Loucy (cell line): Measurements from ENCODE around the gene MLLT10.
"Not testable (repeated sequence)": the region's sequence is repeated elsewhere in the genome, so short reads cannot be mapped to it uniquely, and the experiment has no call there.

Source experiments
- H2AFZ ChIP-seq: fragments of 200-600 bp; sonication (generic); 2 replicates; pipeline ENCODE4 v1.6.0; 2016; ENCODE audit warnings: antibody characterized with exemption, mild to moderate bottlenecking, low read length, moderate library complexity
- H3F3A ChIP-seq: fragments of 200-600 bp; 2 replicates; pipeline ENCODE4 v1.6.0; 2016; ENCODE audit warnings: antibody characterized with exemption, low read depth, mild to moderate bottlenecking
- H3K27me3 ChIP-seq: fragments of 200-600 bp; sonication (generic); 2 replicates; pipeline ENCODE4 v1.6.1; 2014; ENCODE audit warnings: low read length, mild to moderate bottlenecking; ENCODE audit not compliant: insufficient read depth, poor library complexity, severe bottlenecking
- H3K36me3 ChIP-seq: fragments of 200-600 bp; sonication (generic); 2 replicates; pipeline ENCODE4 v1.6.1; 2016; ENCODE audit warnings: low read length; ENCODE audit not compliant: insufficient read depth
- H3K4me1 ChIP-seq: fragments of 200-600 bp; sonication (generic); 2 replicates; pipeline ENCODE4 v1.5.1; 2014; ENCODE audit warnings: low read length, mild to moderate bottlenecking; ENCODE audit not compliant: insufficient read depth, poor library complexity, severe bottlenecking
- H3K4me2 ChIP-seq: fragments of 200-600 bp; sonication (generic); 2 replicates; pipeline ENCODE4 v1.6.0; 2014; ENCODE audit warnings: antibody characterized with exemption, low read length, low read depth, mild to moderate bottlenecking; ENCODE audit not compliant: poor library complexity, severe bottlenecking
- H3K4me3 ChIP-seq: fragments of 200-600 bp; sonication (generic); 2 replicates; pipeline ENCODE4 v1.5.1; 2014; ENCODE audit warnings: low read length, mild to moderate bottlenecking, mixed read lengths; ENCODE audit not compliant: poor library complexity, severe bottlenecking
- H3K79me2 ChIP-seq: fragments of 200-600 bp; sonication (generic); 2 replicates; pipeline ENCODE4 v1.6.1; 2014; ENCODE audit warnings: low read length; ENCODE audit not compliant: insufficient read depth
- H3K9ac ChIP-seq: fragments of 200-600 bp; sonication (generic); 2 replicates; pipeline ENCODE4 v1.6.0; 2014; ENCODE audit warnings: mild to moderate bottlenecking, low read depth, low read length, moderate library complexity; ENCODE audit not compliant: poor library complexity, severe bottlenecking
- H3K9me2 ChIP-seq: fragments of 200-600 bp; sonication (generic); replicated peaks from 2 replicates; pipeline ENCODE4 v1.6.1; 2016; ENCODE audit warnings: low read depth, low read length, mixed read lengths
- H3K9me3 ChIP-seq: fragments of 200-600 bp; sonication (generic); 2 replicates; pipeline ENCODE4 v1.6.1; 2014; ENCODE audit warnings: mild to moderate bottlenecking, antibody characterized with exemption, low read length, low read depth; ENCODE audit not compliant: insufficient read depth
- H4K20me1 ChIP-seq: fragments of 200-600 bp; sonication (generic); 2 replicates; pipeline ENCODE4 v1.6.0; 2014; ENCODE audit warnings: antibody characterized with exemption, low read length, mild to moderate bottlenecking; ENCODE audit not compliant: insufficient read depth, poor library complexity, severe bottlenecking
- EZH2phosphoT487 ChIP-seq: fragments of 200-600 bp; IDR thresholded peaks from 2 replicates; pipeline ENCODE4 v1.6.1; 2018; ENCODE audit warnings: antibody characterized with exemption, mild to moderate bottlenecking, moderate library complexity, borderline replicate concordance
- TF ChIP-seq, protein P1 (sequence below): fragments of 200-600 bp; sonication (generic); conservative IDR thresholded peaks from 2 replicates; pipeline ENCODE4 v1.5.1; 2014; ENCODE audit warnings: mild to moderate bottlenecking, antibody characterized with exemption, low read length

MLLT10 gene

DNA sequence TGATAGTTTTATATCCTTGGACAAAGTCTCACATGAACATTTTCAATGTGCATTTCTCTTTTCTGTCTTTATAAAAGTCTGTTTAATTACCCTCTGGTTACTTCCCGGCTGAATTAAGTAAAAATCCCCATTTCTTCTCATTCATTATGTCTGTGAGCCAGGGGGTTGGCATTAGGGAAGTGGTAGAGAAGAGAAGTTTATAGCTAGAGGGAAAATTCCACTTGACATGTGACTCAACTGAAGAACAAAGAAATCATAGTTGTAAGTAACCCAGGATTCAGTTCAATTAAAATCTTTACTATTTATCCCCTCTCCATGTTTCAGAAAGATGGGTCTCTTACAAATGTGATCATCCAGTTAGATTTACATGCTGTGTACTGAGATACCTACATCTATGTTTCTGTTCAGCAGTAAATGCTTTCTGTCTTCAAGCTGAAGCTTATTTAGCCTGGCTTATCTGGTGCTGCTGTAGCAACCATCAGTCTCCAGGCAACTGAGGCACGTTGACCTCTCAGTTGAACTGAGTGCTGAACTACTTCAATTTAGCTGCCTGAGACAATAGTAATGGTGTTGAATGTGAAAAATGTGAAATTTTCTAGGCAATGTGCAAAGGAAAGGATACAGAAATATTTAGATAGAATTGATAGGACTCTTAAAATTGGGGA is 181.6 kb downstream of the MLLT10 start:
- H3K9ac ChIP-seq = no peak overlapping the region
- no peak overlapping the region for H2AFZ ChIP-seq
- H3K9me2 ChIP-seq = no peaks in the 10 kb centered on the region
- H3K9me3 ChIP-seq = no peaks in the 10 kb centered on the region
- no peaks in the 10 kb centered on the region for H3K4me1 ChIP-seq
- H3K4me2 ChIP-seq = no peak overlapping the region
- H3F3A ChIP-seq = no peaks in the 10 kb centered on the region
- H4K20me1 ChIP-seq = peaks cover 5% of the 10 kb centered on the region
- peaks cover 68% of the 10 kb centered on the region; the same call in 1 of the 2 replicates for H3K36me3 ChIP-seq
- peaks cover 16% of the 10 kb centered on the region; the same call in 1 of the 2 replicates for H3K79me2 ChIP-seq
- H3K27me3 ChIP-seq = no peaks in the 10 kb centered on the region
- TF ChIP-seq, protein P1, sequence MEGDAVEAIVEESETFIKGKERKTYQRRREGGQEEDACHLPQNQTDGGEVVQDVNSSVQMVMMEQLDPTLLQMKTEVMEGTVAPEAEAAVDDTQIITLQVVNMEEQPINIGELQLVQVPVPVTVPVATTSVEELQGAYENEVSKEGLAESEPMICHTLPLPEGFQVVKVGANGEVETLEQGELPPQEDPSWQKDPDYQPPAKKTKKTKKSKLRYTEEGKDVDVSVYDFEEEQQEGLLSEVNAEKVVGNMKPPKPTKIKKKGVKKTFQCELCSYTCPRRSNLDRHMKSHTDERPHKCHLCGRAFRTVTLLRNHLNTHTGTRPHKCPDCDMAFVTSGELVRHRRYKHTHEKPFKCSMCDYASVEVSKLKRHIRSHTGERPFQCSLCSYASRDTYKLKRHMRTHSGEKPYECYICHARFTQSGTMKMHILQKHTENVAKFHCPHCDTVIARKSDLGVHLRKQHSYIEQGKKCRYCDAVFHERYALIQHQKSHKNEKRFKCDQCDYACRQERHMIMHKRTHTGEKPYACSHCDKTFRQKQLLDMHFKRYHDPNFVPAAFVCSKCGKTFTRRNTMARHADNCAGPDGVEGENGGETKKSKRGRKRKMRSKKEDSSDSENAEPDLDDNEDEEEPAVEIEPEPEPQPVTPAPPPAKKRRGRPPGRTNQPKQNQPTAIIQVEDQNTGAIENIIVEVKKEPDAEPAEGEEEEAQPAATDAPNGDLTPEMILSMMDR = no peak
- no peak for TF ChIP-seq EZH2phosphoT487
- H3K4me3 ChIP-seq = no peak overlapping the region

DNA sequence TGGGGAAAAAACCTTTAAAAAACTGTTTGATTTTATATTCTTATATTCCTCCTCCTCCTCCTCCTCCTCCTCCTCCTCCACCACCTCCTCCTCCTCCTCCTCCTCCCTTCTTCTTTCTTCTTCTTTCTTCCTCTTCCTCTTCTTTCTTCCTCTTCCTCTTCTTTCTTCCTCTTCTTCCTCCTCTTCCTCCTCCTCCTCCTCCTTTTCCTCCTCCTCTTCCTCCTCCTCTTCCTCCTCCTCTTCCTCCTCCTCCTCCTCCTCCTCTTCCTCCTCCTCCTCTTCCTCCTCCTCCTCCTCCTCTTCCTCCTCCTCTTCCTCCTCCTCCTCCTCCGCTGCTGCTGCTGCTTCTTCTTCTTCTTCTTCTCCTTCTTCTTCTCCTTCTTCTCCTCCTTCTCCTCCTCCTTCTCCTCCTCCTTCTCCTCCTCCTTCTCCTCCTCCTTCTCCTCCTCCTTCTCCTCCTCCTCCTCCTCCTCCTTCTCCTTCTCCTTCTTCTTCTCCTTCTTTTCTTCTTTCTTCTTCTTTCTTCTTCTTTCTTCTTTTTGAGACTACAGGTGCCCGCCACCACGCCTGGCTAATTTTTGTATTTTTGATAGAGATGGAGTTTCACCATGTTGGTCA is 183.5 kb downstream of the MLLT10 start:
- H3K36me3 ChIP-seq = peaks cover 59% of the 10 kb centered on the region; the same call in 1 of the 2 replicates
- H3K9me2 ChIP-seq, H3K4me3 ChIP-seq, H3F3A ChIP-seq, H3K4me1 ChIP-seq, H3K79me2 ChIP-seq, H3K27me3 ChIP-seq, H2AFZ ChIP-seq, H3K4me2 ChIP-seq, H3K9me3 ChIP-seq, H3K9ac ChIP-seq: not testable (repeated sequence)
- H4K20me1 ChIP-seq = peaks cover 12% of the 10 kb centered on the region

DNA sequence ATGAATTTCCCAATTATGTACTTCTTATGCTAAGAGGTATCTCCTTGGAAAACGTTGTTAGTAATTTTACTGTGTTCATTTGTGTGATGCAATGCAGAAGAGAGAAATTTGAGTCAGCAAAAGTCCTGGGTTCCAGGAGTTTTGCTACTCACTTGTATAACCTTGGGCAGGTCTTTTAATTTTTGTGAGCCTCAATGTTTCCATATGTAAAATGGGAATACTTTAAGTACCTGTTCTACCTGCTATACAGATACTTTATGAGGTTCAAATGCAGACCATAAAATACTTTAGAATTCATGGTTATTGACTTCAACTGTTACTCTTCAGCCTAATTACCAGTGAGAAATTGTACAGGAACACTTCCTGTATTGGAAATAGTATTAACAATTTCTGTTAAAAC is 185.5 kb downstream of the MLLT10 start:
- Histone ChIP-seq H3K9me2 (no peaks in the 10 kb centered on the region), H2AFZ (no peak overlapping the region), H3K79me2 (no peaks in the 10 kb centered on the region), H3K4me2 (no peak overlapping the region), H3K4me1 (peaks cover 4% of the 10 kb centered on the region), H4K20me1 (peaks cover 29% of the 10 kb centered on the region), H3K36me3 (peaks cover 40% of the 10 kb centered on the region; the same call in 1 of the 2 replicates), H3K9ac (no peak overlapping the region), H3F3A (no peaks in the 10 kb centered on the region), H3K4me3 (no peak overlapping the region), H3K9me3 (no peaks in the 10 kb centered on the region), H3K27me3 (no peaks in the 10 kb centered on the region)
- TF ChIP-seq EZH2phosphoT487 = no peak
- TF ChIP-seq, protein P1 = no peak
